HCT116 (cell line): Measurements from ENCODE around the gene SUFU. TPM values are rescaled to one million over a fixed set of nuclear protein-coding genes. Genes with fewer than 3 reads are reported as not detected.

Experiments used
- ATAC-seq: fragments of 200-7000 bp; cut with Tn5 transposase; 2 replicates; pipeline ENCODE4 v1.9.1; 2020; ENCODE audit warnings: mild to moderate bottlenecking, moderate library complexity
- BruUV-seq: library from RNA; stranded (reverse); fragments of 400-500 nt; replicated peaks from 2 replicates; lab custom pipeline; 2021; lab: Mats Ljungman, UMichigan
- CTCF ChIA-PET: fragments of 300-600 bp; sonication (Branson Sonifier 250); formaldehyde crosslinking; loops from one replicate; lab custom pipeline; 2021; ENCODE audit warnings: antibody characterized with exemption; lab: Charles Lee
- POLR2A ChIA-PET: fragments of 300-600, 350-600 bp; sonication (Branson Sonifier 250); formaldehyde crosslinking; loops from one replicate; lab custom pipeline; 2021; ENCODE audit warnings: antibody characterized with exemption; lab: Charles Lee
- RAD21 ChIA-PET, 2 experiments: fragments of 300-600 bp; sonication (Branson Sonifier 250); formaldehyde crosslinking; loops; one replicate each; lab custom pipeline; 2023; ENCODE audit warnings: low total read pairs in 2 of 2; ENCODE audit not compliant: uncharacterized antibody in 2 of 2, unreplicated experiment in 2 of 2, low non-redundant PET in 1 of 2; lab: Charles Lee
- DNase-seq: peaks from one replicate; pipeline ENCODE4 v3.0.0-alpha.2; 2010; ENCODE audit warnings: low read depth, low spot score
- H2AFZ ChIP-seq: fragments of 200-600 bp; shearing (Covaris generic), sonication (generic); 2 replicates; pipeline ENCODE4 v1.6.1; 2017; ENCODE audit warnings: low read depth, mixed run types, mixed read lengths, antibody characterized with exemption, low read length; ENCODE audit not compliant: poor library complexity, severe bottlenecking
- H3K27ac ChIP-seq: 2 replicates; pipeline ENCODE4 v1.5.1; 2012; ENCODE audit warnings: low read depth, low read length
- H3K27me3 ChIP-seq: fragments of 200-600 bp; sonication (generic); 2 replicates; pipeline ENCODE4 v1.6.1; 2016; ENCODE audit warnings: mixed run types, low read length, mixed read lengths; ENCODE audit not compliant: insufficient read depth
- H3K36me3 ChIP-seq, 2 experiments: fragments of 200-500 bp in 1 of 2; fragments of 200-600 bp in 1 of 2; sonication (Bioruptor generic) in 1 of 2; sonication (generic) in 1 of 2; 2 replicates each; pipeline versions ENCODE4 v1.5.1 to v1.6.1; 2014 to 2016; ENCODE audit warnings: low read length in 2 of 2, inconsistent platforms in 1 of 2, mixed read lengths in 1 of 2, mixed run types in 1 of 2; ENCODE audit not compliant: insufficient read depth in 2 of 2, control insufficient read depth in 1 of 2
- H3K4me1 ChIP-seq, 2 experiments: fragments of 200-600 bp in 1 of 2; sonication (generic) in 1 of 2; 2 replicates each; pipeline versions ENCODE4 v1.5.1 to v1.6.1; 2012 to 2017; ENCODE audit warnings: low read length in 2 of 2, inconsistent platforms in 1 of 2, mild to moderate bottlenecking in 1 of 2, mixed read lengths in 1 of 2, mixed run types in 1 of 2, moderate library complexity in 1 of 2; ENCODE audit not compliant: insufficient read depth in 2 of 2, control insufficient read depth in 1 of 2
- H3K4me2 ChIP-seq: fragments of 200-600 bp; sonication (generic); 2 replicates; pipeline ENCODE4 v1.6.1; 2017; ENCODE audit warnings: mixed run types, low read length, mixed read lengths
- H3K4me3 ChIP-seq, 2 experiments: fragments of 200-600 bp in 1 of 2; sonication (generic) in 1 of 2; replicated peaks in 1 of 2; 2 replicates each; pipeline ENCODE4 v1.5.1; 2011 to 2016; ENCODE audit warnings: low read length in 2 of 2, control low read depth in 1 of 2, low read depth in 1 of 2, mild to moderate bottlenecking in 1 of 2, mixed read lengths in 1 of 2, mixed run types in 1 of 2
- H3K79me2 ChIP-seq: fragments of 200-600 bp; sonication (generic); 2 replicates; pipeline ENCODE4 v1.6.1; 2017; ENCODE audit warnings: mild to moderate bottlenecking, mixed run types, low read length, moderate library complexity, mixed read lengths; ENCODE audit not compliant: insufficient read depth
- H3K9ac ChIP-seq: fragments of 200-600 bp; sonication (generic); 2 replicates; pipeline ENCODE4 v1.6.1; 2016; ENCODE audit warnings: low read length, mixed read lengths
- H3K9me2 ChIP-seq: fragments of 200-600 bp; sonication (generic), shearing (Covaris generic); 2 replicates; pipeline ENCODE4 v1.6.1; 2017; ENCODE audit warnings: mixed run types, mild to moderate bottlenecking, moderate library complexity; ENCODE audit not compliant: insufficient read depth
- H3K9me3 ChIP-seq, 2 experiments: fragments of 200-500 bp in 1 of 2; fragments of 200-600 bp in 1 of 2; sonication (Bioruptor generic) in 1 of 2; sonication (generic) in 1 of 2; 2 replicates each; pipeline ENCODE4 v1.6.1; 2014 to 2017; ENCODE audit warnings: low read length in 2 of 2, mixed read lengths in 2 of 2, inconsistent platforms in 1 of 2, low read depth in 1 of 2, mild to moderate bottlenecking in 1 of 2, mixed run types in 1 of 2, moderate library complexity in 1 of 2; ENCODE audit not compliant: control insufficient read depth in 1 of 2, insufficient read depth in 1 of 2
- H4K20me1 ChIP-seq: fragments of 200-600 bp; sonication (generic), shearing (Covaris generic); 2 replicates; pipeline ENCODE4 v1.6.1; 2017; ENCODE audit warnings: mixed run types, mild to moderate bottlenecking, moderate library complexity; ENCODE audit not compliant: insufficient read depth
- CBX3 ChIP-seq: IDR thresholded peaks from 2 replicates; pipeline ENCODE4 v1.6.1; 2012; ENCODE audit warnings: low read depth
- CEBPB ChIP-seq: IDR thresholded peaks from 2 replicates; pipeline ENCODE4 v1.6.1; 2012; ENCODE audit warnings: low read depth
- CTCF ChIP-seq, 3 experiments: fragments of 200-600 bp in 1 of 3; sonication (generic) in 1 of 3; IDR thresholded peaks in 2 of 3; conservative IDR thresholded peaks in 1 of 3; 2 replicates each; pipeline ENCODE4 v1.5.1; 2012 to 2017; ENCODE audit warnings: low read depth in 2 of 3, low read length in 2 of 3, antibody characterized with exemption in 1 of 3, borderline replicate concordance in 1 of 3, control low read depth in 1 of 3, mild to moderate bottlenecking in 1 of 3, mixed read lengths in 1 of 3, mixed run types in 1 of 3, moderate library complexity in 1 of 3; ENCODE audit not compliant: insufficient read depth in 1 of 3
- FOSL1 ChIP-seq: IDR thresholded peaks from 2 replicates; pipeline ENCODE4 v1.6.1; 2012; ENCODE audit warnings: low read depth
- POLR2A ChIP-seq: IDR thresholded peaks from 2 replicates; pipeline ENCODE4 v1.7.0; 2011; ENCODE audit warnings: borderline replicate concordance; ENCODE audit not compliant: insufficient read depth, insufficient read length; ENCODE audit errors: extremely low read depth
- POLR2AphosphoS5 ChIP-seq: IDR thresholded peaks from 2 replicates; pipeline ENCODE4 v1.6.1; 2011; ENCODE audit warnings: mild to moderate bottlenecking, low read depth, low read length, moderate library complexity
- RAD21 ChIP-seq: IDR thresholded peaks from 2 replicates; pipeline ENCODE4 v1.6.1; 2012; ENCODE audit warnings: low read depth, mild to moderate bottlenecking
- REST ChIP-seq: IDR thresholded peaks from 2 replicates; pipeline ENCODE4 v1.6.1; 2012; ENCODE audit warnings: low read depth
- SIN3A ChIP-seq: IDR thresholded peaks from 2 replicates; pipeline ENCODE4 v1.6.1; 2012; ENCODE audit warnings: low read depth
- SP1 ChIP-seq: IDR thresholded peaks from 2 replicates; pipeline ENCODE4 v1.6.1; 2012; ENCODE audit warnings: low read depth
- YY1 ChIP-seq: IDR thresholded peaks from 2 replicates; pipeline ENCODE4 v1.6.1; 2011; ENCODE audit warnings: low read length, low read depth, moderate library complexity, mild to moderate bottlenecking; ENCODE audit not compliant: insufficient replicate concordance; ENCODE audit errors: extremely low read depth
- ZBTB33 ChIP-seq: IDR thresholded peaks from 2 replicates; pipeline ENCODE4 v1.6.1; 2011; ENCODE audit warnings: mild to moderate bottlenecking, low read length, moderate library complexity; ENCODE audit not compliant: insufficient replicate concordance; ENCODE audit errors: extremely low read depth
- ZNF274 ChIP-seq: fragments of 200-500 bp; sonication (Bioruptor generic); IDR thresholded peaks from 2 replicates; pipeline ENCODE4 v1.6.1; 2014; ENCODE audit warnings: mild to moderate bottlenecking, low read depth, low read length, inconsistent platforms
- intact Hi-C: fragments of 100-400 bp; cut with micrococcal nuclease; formaldehyde crosslinking; loops from 2 replicates; pipeline ENCODE4 v1.10.0; 2022
- total RNA-seq: library from RNA; stranded (reverse); gene quantifications from one replicate; pipeline ENCODE4 v1.2.1, GENCODE V29; 2021; ENCODE audit not compliant: unreplicated experiment

SUFU gene
- total RNA-seq, 1 experiment from 2014 or later = 18.8 TPM

- TF ChIP-seq RAD21 (no peak), SIN3A (no peak), CEBPB (no peak), REST (no peak)
Measured at GRCh38 chr10:102614888-102615287, 111.1 kb downstream of the SUFU start (continued).

GRCh38 chr10:102615361-102615760 is 111.6 kb downstream of the SUFU start:
- ATAC-seq = peak; percentile 83
- peaks cover 4 to 45% of the 10 kb centered on the region in 2 experiments; a peak in 3 of 4 replicates for H3K4me1 ChIP-seq
- no TSS peak for BruUV-seq
- H3K4me2 ChIP-seq = no peak overlapping the region
- H3K27me3 ChIP-seq = no peaks in the 10 kb centered on the region
- 0 out of 4 replicates have a peak, but pooled peaks cover 0 to 3% of the 10 kb centered on the region in 2 experiments for H3K36me3 ChIP-seq
- no peaks in the 10 kb centered on the region for H3K9me2 ChIP-seq
- CTCF ChIA-PET = interaction anchor here (0.8 to 1.5 kb wide), 5 partner anchors 10 to 15 kb away, joined by 3 to 8 read pairs (median 4); no protein-coding TSS in a partner anchor
- H3K4me3 ChIP-seq = no peak overlapping the region
- no peak overlapping the region for H3K27ac ChIP-seq
- H3K79me2 ChIP-seq = no peaks in the 10 kb centered on the region
- intact Hi-C loops = no loop called here
- H2AFZ ChIP-seq = no peak overlapping the region
- no peak for DNase-seq
- H3K9ac ChIP-seq = no peak overlapping the region
- no peaks in the 10 kb centered on the region for H3K9me3 ChIP-seq
- RAD21 ChIA-PET = no interaction called here
- H4K20me1 ChIP-seq = no peaks in the 10 kb centered on the region
- POLR2A ChIA-PET = interaction anchor here (1.5 to 2.0 kb wide), 2 partner anchors 27 to 31 kb away, joined by 3 to 5 read pairs; no protein-coding TSS in a partner anchor
- TF ChIP-seq REST (no peak), YY1 (no peak), ZNF274 (no peak), CBX3 (no peak), SP1 (no peak), POLR2AphosphoS5 (no peak), FOSL1 (no peak), POLR2A (no peak), ZBTB33 (no peak), RAD21 (peak; percentile 69), CTCF (IDR thresholded peaks at IDR 0.05 in 2 of 3, conservative IDR thresholded peaks at IDR 0.05 in 1 of 3; ENCODE audit: borderline replicate concordance in 1 of 3, insufficient read depth in 1 of 3, low read depth in 2 of 3, low read length in 2 of 3) (peak; percentile 49 to 80 (median 60); a peak in 5 of 6 replicates)
